GM21619 (cell line): ENCODE measurements around the gene UGT1A3.

ENCODE experiments used
- ATAC-seq: cut with Tn5 transposase; IDR thresholded peaks from one replicate; pipeline ENCODE4 v1.9.1; 2021; ENCODE audit not compliant: unreplicated experiment

The UGT1A3 gene

GRCh38 chr2:233793465-233794127 is 64.8 kb downstream of the UGT1A3 start:
- no peak for ATAC-seq

- ATAC-seq = no peak
These were observed 65.4 kb downstream of the UGT1A3 start for GRCh38 chr2:233794128-233794658.

GRCh38 chr2:233795735-233796171 is 66.9 kb downstream of the UGT1A3 start:
- ATAC-seq = no peak

GRCh38 chr2:233796254-233796653 is 67.4 kb downstream of the UGT1A3 start:
- ATAC-seq = no peak

- no peak for ATAC-seq
These were observed 69.7 kb downstream of the UGT1A3 start for GRCh38 chr2:233798335-233799086.

GRCh38 chr2:233799087-233799665 is 70.3 kb downstream of the UGT1A3 start:
- ATAC-seq = no peak

- ATAC-seq = no peak
These were observed 70.9 kb downstream of the UGT1A3 start for GRCh38 chr2:233799716-233800115.

- no peak for ATAC-seq
These were observed 71.4 kb downstream of the UGT1A3 start for GRCh38 chr2:233800208-233800607.

- no peak for ATAC-seq
These were observed 72.7 kb downstream of the UGT1A3 start for GRCh38 chr2:233801357-233802131.

- ATAC-seq = no peak
These were observed 73.4 kb downstream of the UGT1A3 start for GRCh38 chr2:233802132-233802815.

GRCh38 chr2:233803292-233803911 is 74.6 kb downstream of the UGT1A3 start:
- ATAC-seq = no peak

- no peak for ATAC-seq
These were observed 75.2 kb downstream of the UGT1A3 start for GRCh38 chr2:233803994-233804393.

- ATAC-seq = no peak
These were observed 78.5 kb downstream of the UGT1A3 start for GRCh38 chr2:233807215-233807865.

GRCh38 chr2:233807966-233808935 is 79.4 kb downstream of the UGT1A3 start:
- no peak for ATAC-seq

- no peak for ATAC-seq
These were observed 81.5 kb downstream of the UGT1A3 start for GRCh38 chr2:233810385-233810784.

GRCh38 chr2:233811087-233811486 is 82.2 kb downstream of the UGT1A3 start:
- ATAC-seq = no peak

GRCh38 chr2:233811732-233812131 is 82.9 kb downstream of the UGT1A3 start:
- no peak for ATAC-seq
